Neural cell (in vitro differentiated cells): ENCODE results near the gene EXD2. TPM values are rescaled to one million over a fixed set of nuclear protein-coding genes. Genes with fewer than 3 reads are reported as not detected.

ENCODE experiments used
- H2AFZ ChIP-seq: fragments of 200-600, 300-800 bp; sonication (generic), shearing (Covaris generic); 2 replicates; pipeline ENCODE4 v1.6.0; 2014; ENCODE audit warnings: low read depth, mild to moderate bottlenecking, antibody characterized with exemption, low read length, moderate library complexity
- H3F3A ChIP-seq: fragments of 200-600 bp; shearing (Covaris generic); 2 replicates; pipeline ENCODE4 v1.6.1; 2016; ENCODE audit warnings: mild to moderate bottlenecking, moderate library complexity, mixed read lengths, antibody characterized with exemption, low read length; ENCODE audit not compliant: insufficient read depth, poor library complexity, severe bottlenecking
- H3K27ac ChIP-seq: fragments of 200-600, 300-800 bp; sonication (generic), shearing (Covaris generic); 2 replicates; pipeline ENCODE4 v1.5.1; 2014; ENCODE audit warnings: mild to moderate bottlenecking, low read length, moderate library complexity
- H3K27me3 ChIP-seq: fragments of 300-800, 200-600 bp; sonication (generic), shearing (Covaris generic); 2 replicates; pipeline ENCODE4 v1.6.0; 2014; ENCODE audit warnings: mild to moderate bottlenecking, low read depth, low read length, moderate library complexity; ENCODE audit not compliant: insufficient read depth
- H3K36me3 ChIP-seq: fragments of 300-800, 200-600 bp; sonication (generic), shearing (Covaris generic); 2 replicates; pipeline ENCODE4 v1.5.1; 2014; ENCODE audit warnings: mild to moderate bottlenecking, antibody characterized with exemption, low read length, moderate library complexity; ENCODE audit not compliant: insufficient read depth
- H3K4me2 ChIP-seq: fragments of 300-800, 200-600 bp; sonication (generic), shearing (Covaris generic); 2 replicates; pipeline ENCODE4 v1.6.0; 2014; ENCODE audit warnings: mild to moderate bottlenecking, low read length
- H3K4me3 ChIP-seq: fragments of 300-800, 200-600 bp; sonication (generic), shearing (Covaris generic); 2 replicates; pipeline ENCODE4 v1.5.1; 2014; ENCODE audit warnings: mild to moderate bottlenecking, low read length, moderate library complexity
- H3K79me2 ChIP-seq: fragments of 200-600 bp; shearing (Covaris generic); replicated peaks from 2 replicates; pipeline ENCODE4 v1.6.0; 2014; ENCODE audit warnings: mild to moderate bottlenecking, low read length, moderate library complexity; ENCODE audit not compliant: insufficient read depth
- H3K9ac ChIP-seq: fragments of 300-800, 200-600 bp; sonication (generic), shearing (Covaris generic); 2 replicates; pipeline ENCODE4 v1.6.1; 2016; ENCODE audit warnings: mild to moderate bottlenecking, low read length, mixed read lengths
- H3K9me2 ChIP-seq: fragments of 200-600 bp; shearing (Covaris generic); 2 replicates; pipeline ENCODE4 v1.6.1; 2016; ENCODE audit warnings: mild to moderate bottlenecking, low read length, mixed read lengths; ENCODE audit not compliant: insufficient read depth
- H3K9me3 ChIP-seq: fragments of 200-600, 300-800 bp; sonication (generic), shearing (Covaris generic); 2 replicates; pipeline ENCODE4 v1.6.1; 2016; ENCODE audit warnings: mild to moderate bottlenecking, mixed run types, low read length, moderate library complexity, mixed read lengths
- H4K20me1 ChIP-seq: fragments of 200-600 bp; shearing (Covaris generic); 2 replicates; pipeline ENCODE4 v1.6.1; 2016; ENCODE audit warnings: mild to moderate bottlenecking, mixed run types; ENCODE audit not compliant: insufficient read depth
- CTCF ChIP-seq: fragments of 450-650 bp; IDR thresholded peaks from 2 replicates; pipeline ENCODE4 v1.5.1; 2014; ENCODE audit warnings: antibody characterized with exemption, mild to moderate bottlenecking, moderate library complexity; ENCODE audit not compliant: poor library complexity, severe bottlenecking
- EP300 ChIP-seq: fragments of 450-650 bp; conservative IDR thresholded peaks from 2 replicates; pipeline ENCODE4 v1.6.1; 2014; ENCODE audit warnings: antibody characterized with exemption, mild to moderate bottlenecking, moderate library complexity; ENCODE audit not compliant: poor library complexity, severe bottlenecking
- EZH2 ChIP-seq: fragments of 200-600, 300-800 bp; shearing (Covaris generic), sonication (generic); IDR thresholded peaks from 2 replicates; pipeline ENCODE4 v1.6.1; 2014; ENCODE audit warnings: antibody characterized with exemption, low read length, borderline replicate concordance, mild to moderate bottlenecking; ENCODE audit not compliant: insufficient read depth, poor library complexity, severe bottlenecking
- MXI1 ChIP-seq: fragments of 450-650 bp; conservative IDR thresholded peaks from 2 replicates; pipeline ENCODE4 v1.6.1; 2014; ENCODE audit warnings: antibody characterized with exemption, mild to moderate bottlenecking; ENCODE audit not compliant: poor library complexity, severe bottlenecking
- POLR2AphosphoS5 ChIP-seq: IDR thresholded peaks from 2 replicates; pipeline ENCODE4 v1.6.1; 2012
- RAD21 ChIP-seq: fragments of 450-650 bp; conservative IDR thresholded peaks from 2 replicates; pipeline ENCODE4 v1.6.1; 2014; ENCODE audit warnings: antibody characterized with exemption, mild to moderate bottlenecking, moderate library complexity
- SMC3 ChIP-seq: fragments of 450-650 bp; conservative IDR thresholded peaks from 2 replicates; pipeline ENCODE4 v1.6.1; 2014; ENCODE audit warnings: antibody characterized with exemption, mild to moderate bottlenecking, moderate library complexity; ENCODE audit not compliant: poor library complexity
- TAF1 ChIP-seq: IDR thresholded peaks from 2 replicates; pipeline ENCODE4 v1.6.1; 2012; ENCODE audit warnings: low read depth
- polyA minus RNA-seq: library from RNA; depleted of rRNA, polyadenylated mRNA; stranded (reverse); fragments of >200 nt; gene quantifications from 2 replicates; pipeline ENCODE4 v1.2.3, GENCODE V29; 2014
- polyA plus RNA-seq: library from polyadenylated mRNA; depleted of rRNA; stranded (reverse); fragments of >200 nt; gene quantifications from 2 replicates; pipeline ENCODE4 v1.2.3, GENCODE V29; 2014
- TF ChIP-seq, protein P1 (sequence below): IDR thresholded peaks from 2 replicates; pipeline ENCODE4 v1.6.1; 2012; ENCODE audit warnings: borderline replicate concordance

EXD2 gene, protein sequence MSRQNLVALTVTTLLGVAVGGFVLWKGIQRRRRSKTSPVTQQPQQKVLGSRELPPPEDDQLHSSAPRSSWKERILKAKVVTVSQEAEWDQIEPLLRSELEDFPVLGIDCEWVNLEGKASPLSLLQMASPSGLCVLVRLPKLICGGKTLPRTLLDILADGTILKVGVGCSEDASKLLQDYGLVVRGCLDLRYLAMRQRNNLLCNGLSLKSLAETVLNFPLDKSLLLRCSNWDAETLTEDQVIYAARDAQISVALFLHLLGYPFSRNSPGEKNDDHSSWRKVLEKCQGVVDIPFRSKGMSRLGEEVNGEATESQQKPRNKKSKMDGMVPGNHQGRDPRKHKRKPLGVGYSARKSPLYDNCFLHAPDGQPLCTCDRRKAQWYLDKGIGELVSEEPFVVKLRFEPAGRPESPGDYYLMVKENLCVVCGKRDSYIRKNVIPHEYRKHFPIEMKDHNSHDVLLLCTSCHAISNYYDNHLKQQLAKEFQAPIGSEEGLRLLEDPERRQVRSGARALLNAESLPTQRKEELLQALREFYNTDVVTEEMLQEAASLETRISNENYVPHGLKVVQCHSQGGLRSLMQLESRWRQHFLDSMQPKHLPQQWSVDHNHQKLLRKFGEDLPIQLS
- polyA plus RNA-seq (43.3 and 49.9 TPM in 2 replicates), polyA minus RNA-seq (45.8 and 47.2 TPM in 2 replicates)

DNA sequence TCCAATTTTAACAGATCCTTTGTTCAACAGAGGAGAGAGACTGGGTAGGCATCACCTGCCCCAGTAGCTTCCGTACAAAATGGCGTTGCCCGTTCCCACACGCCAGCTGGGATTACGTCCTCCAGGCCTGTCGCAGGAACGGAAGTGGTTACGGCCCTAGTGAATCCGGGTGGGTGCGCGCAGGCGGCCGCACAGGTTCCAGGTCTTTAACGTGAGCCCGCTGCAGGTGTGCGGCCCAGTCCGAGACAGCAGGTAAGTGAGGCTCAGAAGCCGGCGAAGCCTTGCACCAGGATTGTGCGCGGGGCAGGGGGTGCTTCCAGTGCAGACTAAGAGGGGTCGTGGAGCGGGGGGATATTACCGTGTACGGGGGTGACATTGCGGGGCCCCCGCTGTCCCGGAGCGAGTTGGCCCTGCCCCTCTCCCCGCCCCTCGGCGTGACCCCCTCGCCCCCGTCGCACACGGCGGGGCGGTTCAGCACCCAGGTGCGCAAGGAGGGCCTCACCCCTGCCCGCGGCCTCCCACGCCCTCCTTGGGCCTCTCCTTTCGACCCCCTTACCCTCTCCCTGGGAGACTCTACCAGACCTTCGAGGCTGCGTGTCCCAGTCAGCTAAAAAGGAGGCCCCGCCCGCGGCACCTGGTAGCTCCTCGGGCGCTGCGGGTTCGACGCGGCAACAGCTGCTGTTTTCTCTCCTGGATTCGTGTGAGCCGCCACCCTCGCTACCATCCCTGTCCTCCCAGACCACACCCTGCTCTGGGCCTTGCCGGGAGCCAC is at the start of gene EXD2:
EXD2 (plus strand) TSS at position 159 of the 772 bp plus-strand sequence. CDS start 17,973 bp downstream, outside the sequence.
- peak within 1 kb of the TSS; percentile 80 for H3K4me3 ChIP-seq
- H3K27ac ChIP-seq = peak within 1 kb of the TSS; percentile 88
- TF ChIP-seq MXI1 (peak; percentile 76), RAD21 (peak; percentile 39), SMC3 (peak; percentile 48), EZH2 (no peak), POLR2AphosphoS5 (peak; percentile 91), EP300 (no peak), CTCF (no peak), TAF1 (peak; percentile 86)
- TF ChIP-seq, protein P1, sequence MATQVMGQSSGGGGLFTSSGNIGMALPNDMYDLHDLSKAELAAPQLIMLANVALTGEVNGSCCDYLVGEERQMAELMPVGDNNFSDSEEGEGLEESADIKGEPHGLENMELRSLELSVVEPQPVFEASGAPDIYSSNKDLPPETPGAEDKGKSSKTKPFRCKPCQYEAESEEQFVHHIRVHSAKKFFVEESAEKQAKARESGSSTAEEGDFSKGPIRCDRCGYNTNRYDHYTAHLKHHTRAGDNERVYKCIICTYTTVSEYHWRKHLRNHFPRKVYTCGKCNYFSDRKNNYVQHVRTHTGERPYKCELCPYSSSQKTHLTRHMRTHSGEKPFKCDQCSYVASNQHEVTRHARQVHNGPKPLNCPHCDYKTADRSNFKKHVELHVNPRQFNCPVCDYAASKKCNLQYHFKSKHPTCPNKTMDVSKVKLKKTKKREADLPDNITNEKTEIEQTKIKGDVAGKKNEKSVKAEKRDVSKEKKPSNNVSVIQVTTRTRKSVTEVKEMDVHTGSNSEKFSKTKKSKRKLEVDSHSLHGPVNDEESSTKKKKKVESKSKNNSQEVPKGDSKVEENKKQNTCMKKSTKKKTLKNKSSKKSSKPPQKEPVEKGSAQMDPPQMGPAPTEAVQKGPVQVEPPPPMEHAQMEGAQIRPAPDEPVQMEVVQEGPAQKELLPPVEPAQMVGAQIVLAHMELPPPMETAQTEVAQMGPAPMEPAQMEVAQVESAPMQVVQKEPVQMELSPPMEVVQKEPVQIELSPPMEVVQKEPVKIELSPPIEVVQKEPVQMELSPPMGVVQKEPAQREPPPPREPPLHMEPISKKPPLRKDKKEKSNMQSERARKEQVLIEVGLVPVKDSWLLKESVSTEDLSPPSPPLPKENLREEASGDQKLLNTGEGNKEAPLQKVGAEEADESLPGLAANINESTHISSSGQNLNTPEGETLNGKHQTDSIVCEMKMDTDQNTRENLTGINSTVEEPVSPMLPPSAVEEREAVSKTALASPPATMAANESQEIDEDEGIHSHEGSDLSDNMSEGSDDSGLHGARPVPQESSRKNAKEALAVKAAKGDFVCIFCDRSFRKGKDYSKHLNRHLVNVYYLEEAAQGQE = peak; percentile 85
- H3K79me2 ChIP-seq = peaks cover 20% of the 10 kb centered on the region
- no peaks in the 10 kb centered on the region for H3F3A ChIP-seq
- H3K27me3 ChIP-seq = no peaks in the 10 kb centered on the region
- H3K36me3 ChIP-seq = no peaks in the 10 kb centered on the region
- H2AFZ ChIP-seq = peak within 1 kb of the TSS; percentile 92
- H3K9me3 ChIP-seq = no peaks in the 10 kb centered on the region
- no peaks in the 10 kb centered on the region for H3K9me2 ChIP-seq
- no peaks in the 10 kb centered on the region for H4K20me1 ChIP-seq
- peak within 1 kb of the TSS; percentile 85 for H3K9ac ChIP-seq
- H3K4me2 ChIP-seq = peak within 1 kb of the TSS; percentile 89

DNA sequence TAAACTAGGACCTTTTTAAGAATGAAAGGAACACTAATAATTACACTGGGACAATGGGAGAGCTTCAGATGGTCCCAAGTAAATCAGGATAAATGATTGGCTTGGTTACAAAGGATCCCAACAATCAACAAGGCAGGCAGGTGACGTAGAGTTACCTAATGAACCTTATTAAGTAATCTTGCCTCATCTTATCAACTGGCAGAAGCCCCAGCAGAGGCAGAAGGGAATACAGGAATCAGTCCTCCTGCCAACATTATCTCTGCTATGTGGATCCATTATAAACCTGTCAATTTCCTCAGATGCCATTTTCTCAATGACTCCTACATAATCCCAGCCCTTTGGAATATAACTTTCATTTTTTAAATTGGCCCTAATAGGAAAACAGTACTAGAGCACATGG is 49.7 kb upstream of the EXD2 start:
- Histone ChIP-seq H4K20me1 (no peaks in the 10 kb centered on the region), H3K4me3 (no peak overlapping the region), H3K4me2 (no peak overlapping the region), H3K9me2 (no peaks in the 10 kb centered on the region), H3K27me3 (no peaks in the 10 kb centered on the region), H3K9me3 (no peaks in the 10 kb centered on the region), H3K9ac (no peak overlapping the region), H3K79me2 (peaks cover 52% of the 10 kb centered on the region), H3F3A (no peaks in the 10 kb centered on the region), H3K36me3 (no peaks in the 10 kb centered on the region), H2AFZ (no peak overlapping the region), H3K27ac (no peak overlapping the region)
- TF ChIP-seq EZH2 (no peak), EP300 (no peak), RAD21 (no peak), TAF1 (no peak), MXI1 (no peak), SMC3 (no peak), CTCF (no peak), POLR2AphosphoS5 (no peak)
- TF ChIP-seq, protein P1 = no peak
